ENCODE measurements around the gene ENTHD1.

Gene ENTHD1

GRCh38 chr22:39832627-39833074 is 60.9 kb downstream of the ENTHD1 start:
- no peak for TF ChIP-seq CTCF (IDR thresholded peaks at IDR 0.05; ENCODE audit: borderline replicate concordance, insufficient read depth, low read depth, low read length)
- H3K4me3 ChIP-seq (ENCODE audit: low read depth, low read length): no peak overlapping the region

- no peak for TF ChIP-seq CTCF (IDR thresholded peaks at IDR 0.05; ENCODE audit: borderline replicate concordance, insufficient read depth, low read depth, low read length)
- H3K4me3 ChIP-seq (ENCODE audit: low read depth, low read length): no peak overlapping the region
These were observed 67.9 kb downstream of the ENTHD1 start for GRCh38 chr22:39825661-39826102.

GRCh38 chr22:39821008-39821407 is 72.6 kb downstream of the ENTHD1 start:
- TF ChIP-seq CTCF (IDR thresholded peaks at IDR 0.05; ENCODE audit: borderline replicate concordance, insufficient read depth, low read depth, low read length): no peak
- H3K4me3 ChIP-seq (ENCODE audit: low read depth, low read length): no peak overlapping the region

- H3K4me3 ChIP-seq (ENCODE audit: low read depth, low read length): no peak overlapping the region
These were observed 73.3 kb downstream of the ENTHD1 start for GRCh38 chr22:39820256-39820655.

GRCh38 chr22:39819429-39819828 is 74.1 kb downstream of the ENTHD1 start:
- no peak overlapping the region for H3K4me3 ChIP-seq (ENCODE audit: low read depth, low read length)
- TF ChIP-seq CTCF (IDR thresholded peaks at IDR 0.05; ENCODE audit: borderline replicate concordance, insufficient read depth, low read depth, low read length): no peak

More at GRCh38 chr22:39820256-39820655, 73.3 kb downstream of the ENTHD1 start:
- no peak for TF ChIP-seq CTCF (IDR thresholded peaks at IDR 0.05; ENCODE audit: borderline replicate concordance, insufficient read depth, low read depth, low read length)

GRCh38 chr22:39818094-39818493 is 75.5 kb downstream of the ENTHD1 start:
- no peak for TF ChIP-seq CTCF (IDR thresholded peaks at IDR 0.05; ENCODE audit: borderline replicate concordance, insufficient read depth, low read depth, low read length)
- no peak overlapping the region for H3K4me3 ChIP-seq (ENCODE audit: low read depth, low read length)

- TF ChIP-seq CTCF (IDR thresholded peaks at IDR 0.05; ENCODE audit: borderline replicate concordance, insufficient read depth, low read depth, low read length): no peak
- no peak overlapping the region for H3K4me3 ChIP-seq (ENCODE audit: low read depth, low read length)
These were observed 77.6 kb downstream of the ENTHD1 start for GRCh38 chr22:39815932-39816331.
